Kidney epithelial cell (primary cell): ENCODE measurements around the gene AHR. TPM values are rescaled to one million over a fixed set of nuclear protein-coding genes. Genes with fewer than 3 reads are reported as not detected.
"Not testable (repeated sequence)": the region's sequence is repeated elsewhere in the genome, so short reads cannot be mapped to it uniquely, and the experiment has no call there.

ENCODE experiments used
- DNase-seq: peaks from one replicate; pipeline ENCODE4 v3.0.0-alpha.2; 2010; ENCODE audit warnings: low read depth
- H3K27me3 ChIP-seq: 2 replicates; pipeline ENCODE4 v1.6.0; 2011; ENCODE audit warnings: low read length; ENCODE audit not compliant: control insufficient read depth, insufficient read depth
- H3K36me3 ChIP-seq: 2 replicates; pipeline ENCODE4 v1.5.1; 2011; ENCODE audit warnings: low read length; ENCODE audit not compliant: control insufficient read depth, insufficient read depth
- H3K4me3 ChIP-seq: 2 replicates; pipeline ENCODE4 v1.5.1; 2011; ENCODE audit warnings: low read depth, mild to moderate bottlenecking, control low read depth, low read length
- CTCF ChIP-seq: IDR thresholded peaks from 2 replicates; pipeline ENCODE4 v1.5.1; 2011; ENCODE audit warnings: mild to moderate bottlenecking, moderate library complexity, low read length, control low read depth, inconsistent platforms; ENCODE audit not compliant: insufficient read depth, poor library complexity, severe bottlenecking
- total RNA-seq: library from RNA; depleted of rRNA; stranded (reverse); fragments of >200 nt; gene quantifications from 2 replicates; pipeline ENCODE4 v1.2.3, GENCODE V29; 2015

AHR gene
- total RNA-seq, 1 donor from 2014 or later = 29.0 TPM

GRCh38 chr7:17347401-17347800 lies 48.9 kb downstream of the AHR start:
- DNase-seq = no peak
- H3K36me3 ChIP-seq = no peaks in the 10 kb centered on the region
- no peaks in the 10 kb centered on the region for H3K27me3 ChIP-seq
- no peak overlapping the region for H3K4me3 ChIP-seq
- TF ChIP-seq CTCF = no peak

GRCh38 chr7:17348932-17349331 lies 50.5 kb downstream of the AHR start:
- H3K4me3 ChIP-seq, H3K36me3 ChIP-seq, DNase-seq, H3K27me3 ChIP-seq: not testable (repeated sequence)

- not testable (repeated sequence) for H3K4me3 ChIP-seq, H3K27me3 ChIP-seq, H3K36me3 ChIP-seq, DNase-seq
These were observed 51.9 kb downstream of the AHR start for GRCh38 chr7:17350321-17350720.

GRCh38 chr7:17353650-17354419 lies 55.4 kb downstream of the AHR start:
- not testable (repeated sequence) for DNase-seq, H3K36me3 ChIP-seq, H3K27me3 ChIP-seq, H3K4me3 ChIP-seq

- TF ChIP-seq CTCF = no peak
These were observed 56.0 kb downstream of the AHR start for GRCh38 chr7:17354473-17354872.

GRCh38 chr7:17355050-17355449 lies 56.6 kb downstream of the AHR start:
- no peak for DNase-seq
- TF ChIP-seq CTCF = no peak
- Histone ChIP-seq H3K27me3 (no peaks in the 10 kb centered on the region), H3K36me3 (no peaks in the 10 kb centered on the region), H3K4me3 (no peak overlapping the region)

More at GRCh38 chr7:17354473-17354872, 56.0 kb downstream of the AHR start:
- Histone ChIP-seq H3K36me3 (no peaks in the 10 kb centered on the region), H3K4me3 (no peak overlapping the region), H3K27me3 (no peaks in the 10 kb centered on the region)
- no peak for DNase-seq

- Histone ChIP-seq H3K4me3 (no peak overlapping the region), H3K36me3 (no peaks in the 10 kb centered on the region), H3K27me3 (no peaks in the 10 kb centered on the region)
- DNase-seq = no peak
- TF ChIP-seq CTCF = no peak
These were observed 59.5 kb downstream of the AHR start for GRCh38 chr7:17357952-17358351.
